Endothelial cell of umbilical vein (primary cell): Measurements from ENCODE around the gene DAZAP1. TPM values are rescaled to one million over a fixed set of nuclear protein-coding genes. Genes with fewer than 3 reads are reported as not detected.

Source experiments
- BruUV-seq: library from RNA; stranded (reverse); fragments of 400-500 nt; replicated peaks from 2 replicates; lab custom pipeline; 2021; lab: Mats Ljungman, UMichigan
- CTCF ChIA-PET: fragments of 300-600, 350-600 bp; sonication (Branson Sonifier 250); formaldehyde crosslinking; loops from one replicate; lab custom pipeline; 2021; ENCODE audit warnings: antibody characterized with exemption, inconsistent platforms; lab: Charles Lee
- POLR2A ChIA-PET: fragments of 300-600, 350-600 bp; sonication (Branson Sonifier 250); formaldehyde crosslinking; loops from one replicate; lab custom pipeline; 2021; ENCODE audit warnings: antibody characterized with exemption, inconsistent platforms; lab: Charles Lee
- DNase-seq: peaks from one replicate; pipeline ENCODE4 v3.0.0-alpha.2; 2011; ENCODE audit warnings: low read depth, low spot score
- FAIRE-seq: peaks from 2 replicates; lab custom pipeline; 2011; peaks lifted over from hg19 to GRCh38; lab: Jason Lieb, UNC
- H2AFZ ChIP-seq: 2 replicates; pipeline ENCODE4 v1.6.0; 2012; ENCODE audit warnings: low read depth, low read length, control low read depth, inconsistent platforms
- H3K27ac ChIP-seq: 2 replicates; pipeline ENCODE4 v1.5.1; 2011; ENCODE audit warnings: low read depth, mild to moderate bottlenecking, control low read depth, low read length, moderate library complexity; ENCODE audit not compliant: insufficient read depth
- H3K27me3 ChIP-seq, 2 experiments: 2 replicates each; pipeline versions ENCODE4 v1.6.0 to v1.6.1; 2011; ENCODE audit warnings: low read length in 2 of 2, mixed read lengths in 1 of 2; ENCODE audit not compliant: control insufficient read depth in 2 of 2, insufficient read depth in 2 of 2
- H3K36me3 ChIP-seq, 2 experiments: 2 replicates in 1 of 2; 3 replicates in 1 of 2; pipeline ENCODE4 v1.5.1; 2011; ENCODE audit warnings: low read length in 2 of 2, mild to moderate bottlenecking in 1 of 2, moderate library complexity in 1 of 2; ENCODE audit not compliant: control insufficient read depth in 2 of 2, insufficient read depth in 2 of 2; ENCODE audit errors: extremely low read depth in 1 of 2
- H3K4me1 ChIP-seq: 3 replicates; pipeline ENCODE4 v1.5.1; 2011; ENCODE audit warnings: mild to moderate bottlenecking, low read length; ENCODE audit not compliant: control insufficient read depth, insufficient read depth; ENCODE audit errors: extremely low read depth
- H3K4me2 ChIP-seq: 2 replicates; pipeline ENCODE4 v1.6.1; 2011; ENCODE audit warnings: low read length, control low read depth, mixed read lengths; ENCODE audit not compliant: insufficient read depth
- H3K4me3 ChIP-seq, 3 experiments: fragments of 200-600 bp in 1 of 3; sonication (generic), shearing (Covaris generic) in 1 of 3; replicated peaks in 1 of 3; 2 replicates each; pipeline ENCODE4 v1.5.1; 2011 to 2016; ENCODE audit warnings: control low read depth in 3 of 3, low read length in 3 of 3, mild to moderate bottlenecking in 2 of 3, inconsistent platforms in 1 of 3, low read depth in 1 of 3, moderate library complexity in 1 of 3; ENCODE audit not compliant: insufficient read depth in 1 of 3
- H3K79me2 ChIP-seq: 2 replicates; pipeline ENCODE4 v1.6.0; 2012; ENCODE audit warnings: low read length, inconsistent platforms; ENCODE audit not compliant: control insufficient read depth, insufficient read depth
- H3K9ac ChIP-seq: replicated peaks from 2 replicates; pipeline ENCODE3; 2011; ENCODE audit warnings: low read length, control low read depth; ENCODE audit not compliant: insufficient read depth; ENCODE audit errors: extremely low read depth
- H3K9me1 ChIP-seq: replicated peaks from 3 replicates; pipeline ENCODE4 v1.6.0; 2011; ENCODE audit warnings: mild to moderate bottlenecking, low read length; ENCODE audit not compliant: control insufficient read depth, insufficient read depth; ENCODE audit errors: extremely low read depth
- H3K9me3 ChIP-seq: replicated peaks from 2 replicates; pipeline ENCODE4 v1.5.1; 2012; ENCODE audit warnings: low read length, inconsistent platforms; ENCODE audit not compliant: control insufficient read depth, insufficient read depth
- H4K20me1 ChIP-seq: replicated peaks from 2 replicates; pipeline ENCODE3; 2011; ENCODE audit warnings: mild to moderate bottlenecking, low read length; ENCODE audit not compliant: control insufficient read depth, insufficient read depth; ENCODE audit errors: extremely low read depth
- EZH2 ChIP-seq: IDR thresholded peaks from 2 replicates; pipeline ENCODE4 v1.6.1; 2012; ENCODE audit warnings: borderline replicate concordance, low read depth, mild to moderate bottlenecking, moderate library complexity, low read length, inconsistent platforms; ENCODE audit not compliant: severe bottlenecking
- FOS ChIP-seq: IDR thresholded peaks from 2 replicates; pipeline ENCODE4 v1.6.1; 2011; ENCODE audit warnings: mild to moderate bottlenecking, low read length, moderate library complexity, borderline replicate concordance; ENCODE audit not compliant: insufficient read depth
- GATA2 ChIP-seq: IDR thresholded peaks from 2 replicates; pipeline ENCODE4 v1.7.0; 2011; ENCODE audit warnings: low read depth, mild to moderate bottlenecking, moderate library complexity, mixed read lengths, low read length; ENCODE audit not compliant: insufficient read length, insufficient read depth
- JUN ChIP-seq: IDR thresholded peaks from 2 replicates; pipeline ENCODE4 v1.6.1; 2011; ENCODE audit warnings: borderline replicate concordance, low read depth; ENCODE audit not compliant: insufficient read length, insufficient read depth
- MYC ChIP-seq: IDR thresholded peaks from one replicate; pipeline ENCODE4 v1.6.1; 2011; ENCODE audit warnings: mild to moderate bottlenecking, low read depth, low read length
- POLR2A ChIP-seq: IDR thresholded peaks from 2 replicates; pipeline ENCODE4 v1.6.1; 2012; ENCODE audit warnings: low read depth, mild to moderate bottlenecking, control low read depth, low read length
- POLR2AphosphoS5 ChIP-seq: IDR thresholded peaks from 2 replicates; pipeline ENCODE4 v1.6.1; 2012; ENCODE audit warnings: low read depth, mild to moderate bottlenecking, control low read depth, low read length, moderate library complexity; ENCODE audit not compliant: insufficient read depth
- dilution Hi-C: fragments of 300-500 bp; cut with MboI; formaldehyde crosslinking; loops from one replicate; pipeline ENCODE4 v1.15.0; 2019; ENCODE audit warnings: low sequenced_read_pairs; ENCODE audit not compliant: extremely low pct_ligation_motif_present
- intact Hi-C: fragments of 100-400 bp; cut with micrococcal nuclease; formaldehyde crosslinking; loops from one replicate; pipeline ENCODE4 v1.10.0; 2022
- polyA plus RNA-seq, 4 experiments: library from polyadenylated mRNA; depleted of rRNA in 3 of 4; stranded (reverse) in 3 of 4; unstranded in 1 of 4; fragments of >200 nt; gene quantifications; 2 replicates each; pipeline versions ENCODE4 v1.2.1 to v1.2.3, GENCODE V29; 2011 to 2012; ENCODE audit warnings: missing spikeins in 1 of 4
- total RNA-seq: library from RNA; stranded (reverse); gene quantifications from 2 replicates; pipeline ENCODE4 v1.2.3, GENCODE V29; 2021
- TF ChIP-seq, protein P1 (sequence below): IDR thresholded peaks from 2 replicates; pipeline ENCODE4 v1.6.1; 2011; ENCODE audit not compliant: insufficient read depth, insufficient read length
- TF ChIP-seq, protein P2 (sequence below), 2 donors: IDR thresholded peaks; 1 replicate in 1 of 2; 2 replicates in 1 of 2; pipeline ENCODE4 v1.5.1; 2011; ENCODE audit warnings: low read length in 2 of 2, mild to moderate bottlenecking in 2 of 2, moderate library complexity in 2 of 2, control low read depth in 1 of 2, inconsistent platforms in 1 of 2, low read depth in 1 of 2; ENCODE audit not compliant: insufficient read depth in 1 of 2; ENCODE audit errors: extremely low read depth in 1 of 2

The DAZAP1 gene
- total and polyA plus RNA-seq, 2 donors (not counting 3 experiments of a cell fraction or from before 2014, with no cell fraction given): 50.1 to 187 TPM

DNA sequence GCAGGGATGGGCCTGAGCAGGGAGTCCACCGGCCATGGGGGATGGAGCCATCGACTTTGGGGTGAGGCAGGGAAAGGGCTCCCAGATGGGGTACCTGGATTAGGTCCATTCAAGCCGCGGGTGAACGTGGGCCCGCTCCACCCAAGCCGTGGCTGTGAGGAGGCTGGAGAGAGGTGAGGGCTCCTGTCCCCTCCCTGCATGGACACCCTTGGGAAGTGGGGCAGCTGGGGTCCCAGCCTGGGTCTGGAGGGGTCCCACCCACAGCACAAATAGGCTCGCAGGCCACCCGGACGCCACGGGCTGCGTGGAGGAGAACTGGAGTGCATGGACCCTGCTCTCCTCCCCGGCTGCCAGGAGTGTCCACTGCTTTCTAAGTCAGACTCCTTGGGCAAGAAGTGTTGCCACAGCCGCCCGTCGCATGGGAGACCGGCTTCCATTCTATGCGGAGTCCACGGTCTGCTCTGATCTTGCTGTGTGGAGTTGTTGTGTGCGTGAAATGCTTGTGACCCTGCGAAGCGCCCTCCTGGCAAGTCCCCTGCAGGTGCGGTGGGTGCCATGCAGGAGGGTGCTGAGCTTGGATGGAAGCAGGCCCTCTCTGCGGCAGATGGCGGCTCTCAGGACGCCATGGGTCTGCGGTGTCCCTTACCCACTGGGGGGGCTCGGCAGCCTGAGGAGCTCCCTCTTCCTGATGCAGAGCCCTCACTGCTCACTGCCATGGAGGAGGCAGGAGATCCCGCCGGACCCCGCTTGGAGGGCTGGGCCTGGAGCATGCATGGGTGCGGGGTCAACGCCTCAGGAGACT lies 2.0 kb downstream of the DAZAP1 start:
- no TSS peak for BruUV-seq
- H3K9me3 ChIP-seq: no peaks in the 10 kb centered on the region
- peaks cover 26% of the 10 kb centered on the region for H3K4me1 ChIP-seq
- peaks cover 0 to 6% of the 10 kb centered on the region in 2 experiments for H3K36me3 ChIP-seq
- H3K27me3 ChIP-seq: no peaks in the 10 kb centered on the region
- POLR2A ChIA-PET: no interaction called here
- peak overlapping the region; percentile 98 for H3K9ac ChIP-seq
- peak overlapping the region; percentile 57 to 93 (median 82) for H3K4me3 ChIP-seq
- peaks cover 68% of the 10 kb centered on the region for H3K79me2 ChIP-seq
- TF ChIP-seq, protein P1, sequence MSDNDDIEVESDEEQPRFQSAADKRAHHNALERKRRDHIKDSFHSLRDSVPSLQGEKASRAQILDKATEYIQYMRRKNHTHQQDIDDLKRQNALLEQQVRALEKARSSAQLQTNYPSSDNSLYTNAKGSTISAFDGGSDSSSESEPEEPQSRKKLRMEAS: no peak
- TF ChIP-seq GATA2 (no peak), MYC (no peak), EZH2 (no peak), FOS (no peak), POLR2AphosphoS5 (no peak), JUN (no peak), POLR2A (no peak)
- TF ChIP-seq, protein P2, sequence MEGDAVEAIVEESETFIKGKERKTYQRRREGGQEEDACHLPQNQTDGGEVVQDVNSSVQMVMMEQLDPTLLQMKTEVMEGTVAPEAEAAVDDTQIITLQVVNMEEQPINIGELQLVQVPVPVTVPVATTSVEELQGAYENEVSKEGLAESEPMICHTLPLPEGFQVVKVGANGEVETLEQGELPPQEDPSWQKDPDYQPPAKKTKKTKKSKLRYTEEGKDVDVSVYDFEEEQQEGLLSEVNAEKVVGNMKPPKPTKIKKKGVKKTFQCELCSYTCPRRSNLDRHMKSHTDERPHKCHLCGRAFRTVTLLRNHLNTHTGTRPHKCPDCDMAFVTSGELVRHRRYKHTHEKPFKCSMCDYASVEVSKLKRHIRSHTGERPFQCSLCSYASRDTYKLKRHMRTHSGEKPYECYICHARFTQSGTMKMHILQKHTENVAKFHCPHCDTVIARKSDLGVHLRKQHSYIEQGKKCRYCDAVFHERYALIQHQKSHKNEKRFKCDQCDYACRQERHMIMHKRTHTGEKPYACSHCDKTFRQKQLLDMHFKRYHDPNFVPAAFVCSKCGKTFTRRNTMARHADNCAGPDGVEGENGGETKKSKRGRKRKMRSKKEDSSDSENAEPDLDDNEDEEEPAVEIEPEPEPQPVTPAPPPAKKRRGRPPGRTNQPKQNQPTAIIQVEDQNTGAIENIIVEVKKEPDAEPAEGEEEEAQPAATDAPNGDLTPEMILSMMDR (IDR thresholded peaks at IDR 0.05; ENCODE audit: extremely low read depth in 1 of 2, insufficient read depth in 1 of 2, low read depth in 1 of 2, low read length in 2 of 2): no peak
- DNase-seq (no peak), FAIRE-seq (no peak)
- peak overlapping the region; percentile 92 for H3K27ac ChIP-seq
- H2AFZ ChIP-seq: no peak overlapping the region
- H4K20me1 ChIP-seq: no peaks in the 10 kb centered on the region
- intact Hi-C loops (loop anchor here (10.0 kb wide), 1 partner anchor 185 kb away; the partner anchor contains the start of gene MBD3), dilution Hi-C loops (no loop called here)
- H3K9me1 ChIP-seq: no peaks in the 10 kb centered on the region
- H3K4me2 ChIP-seq: peak overlapping the region; percentile 77
- CTCF ChIA-PET: interaction anchor here (0.8 to 1.5 kb wide), 2 partner anchors 93 to 165 kb away, joined by 3 read pairs; no protein-coding TSS in a partner anchor
